H1 (cell line): ENCODE data around the gene C11orf65. TPM values are rescaled to one million over a fixed set of nuclear protein-coding genes. Genes with fewer than 3 reads are reported as not detected.

Experiments
- CBX8 ChIP-seq: fragments of 300-800, 300-1000 bp; sonication (generic); IDR thresholded peaks from 2 replicates; pipeline ENCODE4 v1.7.1; 2016; ENCODE audit warnings: low read depth, low read length, borderline replicate concordance
- CEBPB ChIP-seq: IDR thresholded peaks from 2 replicates; pipeline ENCODE4 v1.6.1; 2012; ENCODE audit warnings: low read depth, low read length
- CHD1 ChIP-seq: IDR thresholded peaks from 2 replicates; pipeline ENCODE4 v1.6.1; 2012; ENCODE audit warnings: low read depth, low read length, improper control_type of control experiment
- CHD2 ChIP-seq: IDR thresholded peaks from 2 replicates; pipeline ENCODE4 v1.6.1; 2012; ENCODE audit warnings: low read length, improper control_type of control experiment
- CREB1 ChIP-seq: IDR thresholded peaks from 2 replicates; pipeline ENCODE4 v1.6.1; 2012; ENCODE audit warnings: inconsistent platforms
- CTBP2 ChIP-seq: IDR thresholded peaks from 2 replicates; pipeline ENCODE4 v1.7.0; 2011; ENCODE audit warnings: borderline replicate concordance, mild to moderate bottlenecking, moderate library complexity, mixed read lengths, low read length; ENCODE audit not compliant: insufficient read depth, insufficient read length
- EGR1 ChIP-seq: IDR thresholded peaks from 2 replicates; pipeline ENCODE4 v1.6.1; 2011; ENCODE audit warnings: low read depth, low read length, borderline replicate concordance
- EZH2 ChIP-seq: fragments of 200-600 bp; sonication (generic); IDR thresholded peaks from 2 replicates; pipeline ENCODE4 v1.7.1; 2012; ENCODE audit warnings: low read depth, mild to moderate bottlenecking, moderate library complexity, low read length, inconsistent platforms; ENCODE audit not compliant: severe bottlenecking
- GABPA ChIP-seq: IDR thresholded peaks from 2 replicates; pipeline ENCODE4 v1.6.1; 2011; ENCODE audit warnings: mild to moderate bottlenecking, low read length, moderate library complexity, borderline replicate concordance; ENCODE audit not compliant: insufficient read depth
- GTF2F1 ChIP-seq: IDR thresholded peaks from 2 replicates; pipeline ENCODE4 v1.6.1; 2012; ENCODE audit warnings: low read depth, low read length, improper control_type of control experiment, borderline replicate concordance
- HDAC2 ChIP-seq, 2 experiments: fragments of 300-600 bp in 1 of 2; sonication (generic) in 1 of 2; IDR thresholded peaks; 2 replicates each; pipeline ENCODE4 v1.6.1; 2011 to 2012; ENCODE audit warnings: low read depth in 2 of 2, low read length in 2 of 2, mild to moderate bottlenecking in 2 of 2, moderate library complexity in 2 of 2, borderline replicate concordance in 1 of 2, inconsistent platforms in 1 of 2
- NANOG ChIP-seq: IDR thresholded peaks from 2 replicates; pipeline ENCODE4 v1.6.1; 2011; ENCODE audit warnings: low read length, low read depth, mild to moderate bottlenecking, inconsistent platforms; ENCODE audit not compliant: insufficient read depth, poor library complexity, severe bottlenecking
- POU5F1 ChIP-seq: IDR thresholded peaks from 2 replicates; pipeline ENCODE4 v1.6.1; 2011; ENCODE audit warnings: low read depth, mild to moderate bottlenecking, low read length, moderate library complexity
- RFX5 ChIP-seq: IDR thresholded peaks from 2 replicates; pipeline ENCODE4 v1.6.1; 2011; ENCODE audit warnings: low read depth, low read length, improper control_type of control experiment, borderline replicate concordance
- SP2 ChIP-seq: IDR thresholded peaks from 2 replicates; pipeline ENCODE4 v1.6.1; 2012; ENCODE audit warnings: mild to moderate bottlenecking, low read length, inconsistent platforms
- TAF7 ChIP-seq: optimal IDR thresholded peaks from 2 replicates; pipeline ENCODE3; 2011; ENCODE audit warnings: low read depth, mild to moderate bottlenecking, inconsistent platforms, low read length, moderate library complexity, borderline replicate concordance
- TBP ChIP-seq: IDR thresholded peaks from 2 replicates; pipeline ENCODE4 v1.6.1; 2011; ENCODE audit warnings: low read depth, low read length, improper control_type of control experiment
- YY1 ChIP-seq: IDR thresholded peaks from 2 replicates; pipeline ENCODE4 v1.6.1; 2011; ENCODE audit warnings: low read depth, mild to moderate bottlenecking, low read length
- ZNF274 ChIP-seq: IDR thresholded peaks from 2 replicates; pipeline ENCODE4 v1.7.0; 2012; ENCODE audit warnings: low read length, borderline replicate concordance; ENCODE audit errors: extremely low read depth
- polyA plus RNA-seq, 7 experiments: library from polyadenylated mRNA; depleted of rRNA in 3 of 7; stranded (reverse) in 5 of 7; unstranded in 2 of 7; fragments of >200 nt in 5 of 7; fragments of 200-250 nt in 2 of 7; gene quantifications; 1 replicate in 5 of 7; 2 replicates in 1 of 7; 4 replicates in 1 of 7; pipeline versions ENCODE4 v1.2.1 to v1.2.3, GENCODE V29; 2011 to 2013; ENCODE audit warnings: missing spikeins in 2 of 7, mixed read lengths in 2 of 7
- total RNA-seq: library from RNA; stranded (reverse); fragmentation: NEBNext Ultra II Directional; extraction: Animal tissue kit (Norgen Biotek cat#: 25700); gene quantifications from 2 replicates; pipeline ENCODE4 v1.2.1, GENCODE V29; 2021
- TF ChIP-seq, protein P1 (sequence below), 3 experiments: IDR thresholded peaks; 1 replicate in 2 of 3; 2 replicates in 1 of 3; pipeline versions ENCODE4 v1.5.1 to v1.6.1; 2011; ENCODE audit warnings: low read length in 3 of 3, mild to moderate bottlenecking in 3 of 3, inconsistent platforms in 2 of 3, low read depth in 1 of 3, moderate library complexity in 1 of 3; ENCODE audit not compliant: insufficient read depth in 1 of 3; ENCODE audit errors: control extremely low read depth in 1 of 3
- TF ChIP-seq, protein P2 (sequence below): IDR thresholded peaks from 2 replicates; pipeline ENCODE4 v1.6.1; 2012; ENCODE audit warnings: inconsistent platforms

Gene C11orf65
- total and polyA plus RNA-seq, 2 of the 8 experiments (the other 6 are each of a cell fraction or from before 2014, with no cell fraction given): 0.14 to 0.22 TPM

DNA sequence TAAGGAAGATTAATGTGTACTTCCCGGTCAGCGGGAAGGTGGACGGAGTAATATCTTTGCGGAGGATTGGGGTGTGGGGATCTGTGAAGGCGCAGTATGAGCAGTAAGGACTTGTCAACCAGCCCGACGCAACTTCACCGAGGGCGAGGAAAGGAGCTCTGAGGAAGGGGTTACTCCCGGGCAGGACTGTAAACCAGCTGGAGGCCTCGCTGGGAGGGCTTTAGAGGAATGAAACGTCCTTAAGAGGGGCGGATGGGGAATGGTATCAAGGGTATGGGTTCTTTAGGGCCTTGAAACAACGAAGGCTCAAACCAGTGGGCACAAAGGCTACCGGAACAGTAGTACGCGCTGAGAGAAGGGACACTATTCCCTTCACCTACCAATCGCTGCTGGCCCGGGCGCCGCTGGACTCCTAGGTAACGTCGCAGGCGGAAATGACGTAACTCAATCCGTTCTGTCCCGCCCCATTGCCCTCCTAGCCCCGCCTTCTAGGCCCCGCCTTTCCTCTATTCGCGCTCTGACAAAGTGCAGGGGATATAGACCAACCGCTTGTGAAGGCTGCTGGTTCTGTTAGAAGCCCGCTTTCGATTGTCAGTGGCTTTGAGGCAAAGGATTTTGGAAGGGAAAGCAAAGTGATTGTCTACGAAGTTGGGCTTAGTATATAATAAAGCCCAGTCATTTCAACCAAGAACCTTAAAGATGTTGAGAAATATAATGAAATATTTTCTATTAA, at the start of gene C11orf65 (continued):
- TF ChIP-seq CTBP2: no peak
- TF ChIP-seq GTF2F1: no peak
- TF ChIP-seq CBX8: no peak
- TF ChIP-seq TBP: peak; percentile 85
- TF ChIP-seq HDAC2 (IDR thresholded peaks at IDR 0.05; ENCODE audit: borderline replicate concordance in 1 of 2, low read depth in 2 of 2, low read length in 2 of 2): no peak
- TF ChIP-seq, protein P1, sequence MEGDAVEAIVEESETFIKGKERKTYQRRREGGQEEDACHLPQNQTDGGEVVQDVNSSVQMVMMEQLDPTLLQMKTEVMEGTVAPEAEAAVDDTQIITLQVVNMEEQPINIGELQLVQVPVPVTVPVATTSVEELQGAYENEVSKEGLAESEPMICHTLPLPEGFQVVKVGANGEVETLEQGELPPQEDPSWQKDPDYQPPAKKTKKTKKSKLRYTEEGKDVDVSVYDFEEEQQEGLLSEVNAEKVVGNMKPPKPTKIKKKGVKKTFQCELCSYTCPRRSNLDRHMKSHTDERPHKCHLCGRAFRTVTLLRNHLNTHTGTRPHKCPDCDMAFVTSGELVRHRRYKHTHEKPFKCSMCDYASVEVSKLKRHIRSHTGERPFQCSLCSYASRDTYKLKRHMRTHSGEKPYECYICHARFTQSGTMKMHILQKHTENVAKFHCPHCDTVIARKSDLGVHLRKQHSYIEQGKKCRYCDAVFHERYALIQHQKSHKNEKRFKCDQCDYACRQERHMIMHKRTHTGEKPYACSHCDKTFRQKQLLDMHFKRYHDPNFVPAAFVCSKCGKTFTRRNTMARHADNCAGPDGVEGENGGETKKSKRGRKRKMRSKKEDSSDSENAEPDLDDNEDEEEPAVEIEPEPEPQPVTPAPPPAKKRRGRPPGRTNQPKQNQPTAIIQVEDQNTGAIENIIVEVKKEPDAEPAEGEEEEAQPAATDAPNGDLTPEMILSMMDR (IDR thresholded peaks at IDR 0.05; ENCODE audit: control extremely low read depth in 1 of 3, insufficient read depth in 1 of 3, low read depth in 1 of 3, low read length in 3 of 3): no peak
- TF ChIP-seq CHD1: no peak
- no peak for TF ChIP-seq EZH2
- no peak for TF ChIP-seq CHD2
- TF ChIP-seq CEBPB: no peak
- no peak for TF ChIP-seq TAF7
- TF ChIP-seq RFX5: no peak
- TF ChIP-seq NANOG: no peak
- no peak for TF ChIP-seq EGR1
- TF ChIP-seq CREB1: peak; percentile 97
- peak; percentile 69; the same call in 1 of the 2 replicates for TF ChIP-seq GABPA
- no peak for TF ChIP-seq POU5F1
- TF ChIP-seq ZNF274: no peak
- TF ChIP-seq SP2: no peak
- TF ChIP-seq YY1: no peak
- TF ChIP-seq, protein P2, sequence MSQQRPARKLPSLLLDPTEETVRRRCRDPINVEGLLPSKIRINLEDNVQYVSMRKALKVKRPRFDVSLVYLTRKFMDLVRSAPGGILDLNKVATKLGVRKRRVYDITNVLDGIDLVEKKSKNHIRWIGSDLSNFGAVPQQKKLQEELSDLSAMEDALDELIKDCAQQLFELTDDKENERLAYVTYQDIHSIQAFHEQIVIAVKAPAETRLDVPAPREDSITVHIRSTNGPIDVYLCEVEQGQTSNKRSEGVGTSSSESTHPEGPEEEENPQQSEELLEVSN: no peak
